Measurements from ENCODE around the gene KRTAP10-1. TPM values are rescaled to one million over a fixed set of nuclear protein-coding genes. Genes with fewer than 3 reads are reported as not detected.
A peak's percentile ranks its signal among the peaks of the same experiment; 100 is the strongest.

The KRTAP10-1 gene
- total and polyA plus RNA-seq, 2 of the 13 experiments (the other 11 are each of a cell fraction or from before 2014, with no cell fraction given), result not detected

- FAIRE-seq (no peak), ATAC-seq (no peak), DNase-seq (ENCODE audit: low spot score) (no peak)
- CTCF ChIA-PET (ENCODE audit: low intra/inter-chr PET ratio, low total read pairs), result interaction anchor here (2.0 kb wide), 1 partner anchor 283 kb away, joined by 14 read pairs; no protein-coding TSS in a partner anchor
- Histone ChIP-seq H3K27ac (ENCODE audit: extremely low read length, insufficient read depth, low read length) (peak overlapping the region; percentile 45), H3K4me3 (replicated peaks in 1 of 3; ENCODE audit: insufficient read depth in 1 of 3, low read depth in 2 of 3, low read length in 3 of 3) (peak overlapping the region in 1 of 3 experiments; percentile 23; a peak in 1 of 6 replicates), H4K20me1 (ENCODE audit: insufficient read depth, low read length) (no peaks in the 10 kb centered on the region), H3K27me3 (ENCODE audit: control insufficient read depth in 1 of 2, insufficient read depth in 2 of 2, low read length in 2 of 2) (no peaks in the 10 kb centered on the region; a peak in 1 of 5 replicates), H3K9ac (ENCODE audit: insufficient read depth, low read depth, low read length) (no peak overlapping the region), H2AFZ (ENCODE audit: low read length) (no peak overlapping the region), H3K4me1 (ENCODE audit: insufficient read depth, low read length) (peaks cover 61% of the 10 kb centered on the region), H3K4me2 (ENCODE audit: low read depth, low read length) (peak overlapping the region; percentile 57; the same call in 1 of the 2 replicates), H3K36me3 (replicated peaks in 1 of 2; ENCODE audit: control insufficient read depth in 1 of 2, insufficient read depth in 2 of 2, low read length in 2 of 2) (peaks cover 14 to 19% of the 10 kb centered on the region in 2 experiments), H3K79me2 (ENCODE audit: insufficient read depth, low read length) (peaks cover 25% of the 10 kb centered on the region), H3K9me3 (ENCODE audit: low read length) (no peaks in the 10 kb centered on the region)
- TF ChIP-seq MTERF4 (CRISPR knock-in tag; IDR thresholded peaks at IDR 0.05), result no peak
- 0 out of 2 replicates have a peak, but pooled peaks have one; percentile 11 for TF ChIP-seq ZZZ3 (CRISPR knock-in tag; IDR thresholded peaks at IDR 0.05; ENCODE audit: borderline replicate concordance)
- peak; percentile 3; the same call in 1 of the 2 replicates for TF ChIP-seq NRL (CRISPR knock-in tag; IDR thresholded peaks at IDR 0.05; ENCODE audit: borderline replicate concordance)
- 80% methylated on average over 1 of the region's 18 CpGs for WGBS (ENCODE audit: low lambda C conversion rate)
- in situ Hi-C loops (cut with HindIII; ENCODE audit: extremely low pct_ligation_motif_present, low pct_unique_long_range_greater_than_20kb) (no loop called here), intact Hi-C loops (cut with micrococcal nuclease; ENCODE audit: unreplicated experiment) (loop anchor here (5.0 kb wide), 1 partner anchor 232 kb away; no protein-coding TSS in a partner anchor)
- BruUV-seq (replicated peaks), result no TSS peak
- POLR2A ChIA-PET, result interaction anchor here (0.6 to 1.6 kb wide), 4 partner anchors 12 to 283 kb away, joined by 3 to 4 read pairs (median 3); no protein-coding TSS in a partner anchor
Observed at GRCh38 chr21:44510109-44510507, 29.9 kb downstream of the KRTAP10-1 start.

GRCh38 chr21:44509539-44509938 is 30.5 kb downstream of the KRTAP10-1 start:
- Histone ChIP-seq H3K9ac (ENCODE audit: insufficient read depth, low read depth, low read length) (no peak overlapping the region), H3K9me3 (ENCODE audit: low read length) (no peaks in the 10 kb centered on the region), H2AFZ (ENCODE audit: low read length) (no peak overlapping the region), H3K27ac (ENCODE audit: extremely low read length, insufficient read depth, low read length) (no peak overlapping the region), H3K27me3 (ENCODE audit: control insufficient read depth in 1 of 2, insufficient read depth in 2 of 2, low read length in 2 of 2) (no peaks in the 10 kb centered on the region; a peak in 1 of 5 replicates), H3K79me2 (ENCODE audit: insufficient read depth, low read length) (peaks cover 25% of the 10 kb centered on the region), H3K4me3 (replicated peaks in 1 of 3; ENCODE audit: insufficient read depth in 1 of 3, low read depth in 2 of 3, low read length in 3 of 3) (no peak overlapping the region), H3K4me1 (ENCODE audit: insufficient read depth, low read length) (peaks cover 61% of the 10 kb centered on the region), H4K20me1 (ENCODE audit: insufficient read depth, low read length) (no peaks in the 10 kb centered on the region), H3K4me2 (ENCODE audit: low read depth, low read length) (no peak overlapping the region), H3K36me3 (replicated peaks in 1 of 2; ENCODE audit: control insufficient read depth in 1 of 2, insufficient read depth in 2 of 2, low read length in 2 of 2) (peaks cover 14 to 19% of the 10 kb centered on the region in 2 experiments)
- FAIRE-seq (no peak), ATAC-seq (no peak), DNase-seq (ENCODE audit: low spot score) (no peak)
- WGBS (ENCODE audit: low lambda C conversion rate), result 98% methylated on average over 9 of the region's 12 CpGs
- in situ Hi-C loops (cut with HindIII; ENCODE audit: extremely low pct_ligation_motif_present, low pct_unique_long_range_greater_than_20kb), result loop anchor here (5.0 kb wide), 1 partner anchor 228 kb away; no protein-coding TSS in a partner anchor
- intact Hi-C loops (cut with micrococcal nuclease; ENCODE audit: unreplicated experiment), result no loop called here
- BruUV-seq (replicated peaks), result no TSS peak
- ChIA-PET POLR2A (interaction anchor here (1.0 to 1.6 kb wide), 2 partner anchors 11 to 26 kb away, joined by 3 read pairs; no protein-coding TSS in a partner anchor), CTCF (ENCODE audit: low intra/inter-chr PET ratio, low total read pairs) (interaction anchor here (2.0 kb wide), 1 partner anchor 284 kb away, joined by 14 read pairs; no protein-coding TSS in a partner anchor)
- peak; percentile 36 for TF ChIP-seq HNRNPK (IDR thresholded peaks at IDR 0.05; ENCODE audit: low read depth, low read length, poor library complexity, severe bottlenecking)
- TF ChIP-seq SMARCE1 (IDR thresholded peaks at IDR 0.05; ENCODE audit: borderline replicate concordance), result no peak
- peak; percentile 94 for TF ChIP-seq HNRNPL (IDR thresholded peaks at IDR 0.05; ENCODE audit: low read depth, low read length)
- TF ChIP-seq ZBTB46 (CRISPR knock-in tag; IDR thresholded peaks at IDR 0.05; ENCODE audit: borderline replicate concordance), result no peak
- no peak for TF ChIP-seq TCF12 (IDR thresholded peaks at IDR 0.05)
- TF ChIP-seq TCF12 (CRISPR knock-in tag; IDR thresholded peaks at IDR 0.05), result no peak
- no peak for TF ChIP-seq MAFK (conservative IDR thresholded peaks at IDR 0.05 in 1 of 2, IDR thresholded peaks at IDR 0.05 in 1 of 2; ENCODE audit: low read length in 2 of 2)
- no peak for TF ChIP-seq SMC3 (IDR thresholded peaks at IDR 0.05; ENCODE audit: low read length)
- no peak for TF ChIP-seq ZNF280B (CRISPR knock-in tag; IDR thresholded peaks at IDR 0.05; ENCODE audit: borderline replicate concordance)
- TF ChIP-seq ZNF556 (CRISPR knock-in tag; IDR thresholded peaks at IDR 0.05; ENCODE audit: borderline replicate concordance), result no peak

All from HepG2 (cell line).